ENCODE results near the gene MLLT3.

MLLT3 gene

GRCh38 chr9:20394969-20395368, 227.3 kb downstream of the MLLT3 start:
- no peak for DNase-seq
- no peaks in the 10 kb centered on the region for H3K36me3 ChIP-seq
- H3K4me3 ChIP-seq (ENCODE audit: low read depth, low read length) = no peak overlapping the region
- H3K27me3 ChIP-seq = no peaks in the 10 kb centered on the region
- H3K9me3 ChIP-seq = no peaks in the 10 kb centered on the region
- TF ChIP-seq CTCF (IDR thresholded peaks at IDR 0.05; ENCODE audit: low read depth, low read length) = no peak
- no peaks in the 10 kb centered on the region for H3K4me1 ChIP-seq

GRCh38 chr9:20391208-20391607, 231.1 kb downstream of the MLLT3 start:
- H3K4me3 ChIP-seq (ENCODE audit: low read depth, low read length) = no peak overlapping the region
- DNase-seq = no peak
- H3K27me3 ChIP-seq = no peaks in the 10 kb centered on the region
- H3K9me3 ChIP-seq = no peaks in the 10 kb centered on the region
- H3K4me1 ChIP-seq = no peaks in the 10 kb centered on the region
- H3K36me3 ChIP-seq = no peaks in the 10 kb centered on the region
- no peak for TF ChIP-seq CTCF (IDR thresholded peaks at IDR 0.05; ENCODE audit: low read depth, low read length)

DNA sequence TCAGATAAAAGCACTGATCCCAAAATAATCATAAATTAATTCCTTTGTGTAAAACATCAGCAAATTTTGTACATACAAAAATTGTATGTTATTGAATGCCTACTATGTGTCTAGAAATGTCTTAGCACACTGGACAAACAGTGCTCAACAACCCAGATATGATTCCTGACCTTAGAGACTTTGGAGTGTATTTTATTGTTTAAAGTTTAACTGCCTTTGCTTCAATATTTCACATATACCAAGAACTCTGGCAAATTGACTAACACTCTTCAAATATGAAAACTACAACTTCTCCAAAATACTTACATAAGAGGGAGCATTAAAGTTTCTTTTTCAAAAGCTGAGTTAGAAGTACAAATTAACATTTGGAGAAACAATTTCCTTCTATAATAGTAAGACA, 231.9 kb downstream of the MLLT3 start:
- no peaks in the 10 kb centered on the region for H3K27me3 ChIP-seq
- no peak for TF ChIP-seq CTCF (IDR thresholded peaks at IDR 0.05; ENCODE audit: low read depth, low read length)
- no peaks in the 10 kb centered on the region for H3K9me3 ChIP-seq
- no peak overlapping the region for H3K4me3 ChIP-seq (ENCODE audit: low read depth, low read length)
- H3K36me3 ChIP-seq = no peaks in the 10 kb centered on the region
- no peak for DNase-seq
- no peaks in the 10 kb centered on the region for H3K4me1 ChIP-seq

DNA sequence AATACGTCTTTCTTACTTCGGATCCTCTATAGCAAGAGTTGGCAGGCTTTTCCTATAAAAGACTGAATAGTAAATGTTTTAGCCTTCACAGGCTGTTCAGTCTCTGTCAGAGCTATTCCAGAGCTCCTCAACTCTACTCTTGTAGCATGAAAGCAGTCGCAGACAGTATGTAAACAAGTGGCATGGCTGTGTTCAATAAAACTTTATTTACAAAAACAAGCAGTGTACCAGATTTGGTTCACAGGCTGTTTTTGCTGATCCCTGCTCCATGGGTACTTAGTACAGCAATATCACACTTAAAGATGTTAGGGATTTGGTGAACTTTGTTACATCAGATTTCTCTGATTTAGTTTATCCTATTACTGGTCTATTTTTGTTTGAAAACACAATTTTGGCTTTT, 235.2 kb downstream of the MLLT3 start:
- Histone ChIP-seq H3K36me3 (no peaks in the 10 kb centered on the region), H3K27me3 (no peaks in the 10 kb centered on the region), H3K4me1 (no peaks in the 10 kb centered on the region), H3K4me3 (ENCODE audit: low read depth, low read length) (no peak overlapping the region), H3K9me3 (no peaks in the 10 kb centered on the region)
- DNase-seq = no peak
- no peak for TF ChIP-seq CTCF (IDR thresholded peaks at IDR 0.05; ENCODE audit: low read depth, low read length)

DNA sequence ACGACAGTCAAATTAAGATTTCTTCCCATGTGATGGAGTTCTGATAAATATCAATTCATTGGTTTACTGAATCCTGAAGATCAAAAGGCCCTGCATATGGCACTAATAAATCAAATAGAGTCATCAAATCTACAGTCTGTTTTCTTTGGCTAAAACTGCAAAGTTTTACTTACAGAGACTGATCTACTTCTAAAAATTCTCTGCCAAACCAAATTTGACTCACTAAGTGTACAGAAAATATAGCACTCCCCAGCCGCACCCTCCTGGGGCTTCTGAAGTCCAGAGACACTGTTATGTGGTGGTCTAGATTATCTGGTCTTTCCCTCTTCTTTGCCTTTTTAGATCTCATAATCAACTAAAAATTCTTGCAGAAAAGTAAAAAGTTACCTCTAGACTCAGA, 237.7 kb downstream of the MLLT3 start:
- H3K4me3 ChIP-seq (ENCODE audit: low read depth, low read length) = no peak overlapping the region
- no peaks in the 10 kb centered on the region for H3K4me1 ChIP-seq
- TF ChIP-seq CTCF (IDR thresholded peaks at IDR 0.05; ENCODE audit: low read depth, low read length) = no peak
- H3K36me3 ChIP-seq = no peaks in the 10 kb centered on the region
- DNase-seq = no peak
- no peaks in the 10 kb centered on the region for H3K27me3 ChIP-seq
- H3K9me3 ChIP-seq = no peaks in the 10 kb centered on the region

- no peak for TF ChIP-seq CTCF (IDR thresholded peaks at IDR 0.05; ENCODE audit: low read depth, low read length)
- H3K4me3 ChIP-seq (ENCODE audit: low read depth, low read length) = no peak overlapping the region
- no peaks in the 10 kb centered on the region for H3K36me3 ChIP-seq
- no peak for DNase-seq
- H3K9me3 ChIP-seq = no peaks in the 10 kb centered on the region
- no peaks in the 10 kb centered on the region; the same call in 1 of the 2 replicates for H3K27me3 ChIP-seq
- H3K4me1 ChIP-seq = no peaks in the 10 kb centered on the region
These were observed 239.7 kb downstream of the MLLT3 start for GRCh38 chr9:20382460-20383071.

Measured in BE2C (cell line).